ENCODE measurements around the gene KMT5B.

- TF ChIP-seq CTCF (IDR thresholded peaks at IDR 0.05), result no peak
- TF ChIP-seq REST (IDR thresholded peaks at IDR 0.05), result no peak
- no peak for TF ChIP-seq CHD2 (IDR thresholded peaks at IDR 0.05; ENCODE audit: low read length, partially characterized antibody)
- no peak for TF ChIP-seq EP300 (IDR thresholded peaks at IDR 0.05)
- no peak for TF ChIP-seq JUNB (IDR thresholded peaks at IDR 0.05)
- no peak for TF ChIP-seq USF2 (IDR thresholded peaks at IDR 0.05)
- no peak for TF ChIP-seq POLR2A (IDR thresholded peaks at IDR 0.05; ENCODE audit: low read length)
- no peak for TF ChIP-seq ESRRA (IDR thresholded peaks at IDR 0.05; ENCODE audit: borderline replicate concordance, low read length)
- TF ChIP-seq MAZ (IDR thresholded peaks at IDR 0.05; ENCODE audit: borderline replicate concordance, low read depth, low read length), result no peak
- no peak for TF ChIP-seq HOXA7 (CRISPR knock-in tag; IDR thresholded peaks at IDR 0.05)
Measured at GRCh38 chr11:68136866-68137265, 76.2 kb downstream of the KMT5B start.
